GM23338 (cell line): ENCODE data around the gene PXDN. TPM values are rescaled to one million over a fixed set of nuclear protein-coding genes. Genes with fewer than 3 reads are reported as not detected.

Source experiments
- ATAC-seq: fragments of 200-7000 bp; cut with Tn5 transposase; 3 replicates; pipeline ENCODE4 v1.9.1; 2020
- DNase-seq: peaks from one replicate; pipeline ENCODE4 v3.0.0-alpha.2; 2015; ENCODE audit warnings: low spot score
- H2AFZ ChIP-seq: fragments of 200-600 bp; sonication (generic); 2 replicates; pipeline ENCODE4 v1.8.0; 2016; ENCODE audit warnings: antibody characterized with exemption, mild to moderate bottlenecking, moderate library complexity
- H3F3A ChIP-seq: fragments of 200-600 bp; sonication (generic); replicated peaks from 2 replicates; pipeline ENCODE4 v1.8.0; 2017; ENCODE audit warnings: antibody characterized with exemption, mixed run types, low read depth
- H3K27ac ChIP-seq: fragments of 200-600 bp; sonication (generic); 2 replicates; pipeline ENCODE4 v1.6.1; 2016; ENCODE audit warnings: low read depth
- H3K27me3 ChIP-seq: fragments of 200-600 bp; sonication (generic); 2 replicates; pipeline ENCODE4 v1.8.0; 2016; ENCODE audit warnings: mild to moderate bottlenecking, mixed run types, moderate library complexity; ENCODE audit not compliant: insufficient read depth
- H3K36me3 ChIP-seq: fragments of 200-600 bp; sonication (generic); 2 replicates; pipeline ENCODE4 v1.8.0; 2016; ENCODE audit warnings: mild to moderate bottlenecking; ENCODE audit not compliant: insufficient read depth
- H3K4me1 ChIP-seq: fragments of 200-600 bp; sonication (generic); 2 replicates; pipeline ENCODE4 v1.8.0; 2016; ENCODE audit warnings: mild to moderate bottlenecking, moderate library complexity; ENCODE audit not compliant: insufficient read depth
- H3K4me2 ChIP-seq: fragments of 200-600 bp; sonication (generic); 2 replicates; pipeline ENCODE4 v1.7.1; 2017; ENCODE audit warnings: mixed run types
- H3K4me3 ChIP-seq: fragments of 200-600 bp; sonication (generic); 2 replicates; pipeline ENCODE4 v1.6.1; 2016; ENCODE audit warnings: mixed run types
- H3K79me2 ChIP-seq: fragments of 200-600 bp; sonication (generic); replicated peaks from 2 replicates; pipeline ENCODE4 v1.8.0; 2017; ENCODE audit warnings: mild to moderate bottlenecking; ENCODE audit not compliant: insufficient read depth
- H3K9me2 ChIP-seq: fragments of 200-600 bp; sonication (generic); 2 replicates; pipeline ENCODE4 v1.8.0; 2017; ENCODE audit not compliant: insufficient read depth
- H4K20me1 ChIP-seq: fragments of 200-600 bp; sonication (generic); replicated peaks from 2 replicates; pipeline ENCODE4 v1.8.0; 2017; ENCODE audit warnings: mild to moderate bottlenecking; ENCODE audit not compliant: insufficient read depth
- H3K27ac Mint-ChIP-seq: 2 replicates; pipeline ENCODE4 v1.8.0; 2020; ENCODE audit warnings: inconsistent platforms, mild to moderate bottlenecking, moderate library complexity, mixed read lengths
- H3K27me3 Mint-ChIP-seq: 3 replicates; pipeline ENCODE4 v1.8.0; 2022; ENCODE audit warnings: low read depth, mild to moderate bottlenecking, moderate library complexity, mixed read lengths, inconsistent platforms; ENCODE audit not compliant: insufficient read depth, poor library complexity
- H3K36me3 Mint-ChIP-seq: 3 replicates; pipeline ENCODE4 v1.8.0; 2021; ENCODE audit warnings: low read depth, mild to moderate bottlenecking, inconsistent platforms, moderate library complexity, mixed read lengths
- H3K4me1 Mint-ChIP-seq: 3 replicates; pipeline ENCODE4 v1.8.0; 2020; ENCODE audit warnings: mild to moderate bottlenecking, inconsistent platforms, mixed read lengths
- H3K4me3 Mint-ChIP-seq: 3 replicates; pipeline ENCODE4 v1.8.0; 2021; ENCODE audit warnings: moderate library complexity, mild to moderate bottlenecking, inconsistent platforms, mixed read lengths
- H3K9me3 Mint-ChIP-seq: 3 replicates; pipeline ENCODE4 v1.8.0; 2020; ENCODE audit warnings: moderate library complexity, mild to moderate bottlenecking, inconsistent platforms, mixed read lengths
- ETS1 ChIP-seq: IDR thresholded peaks from 2 replicates; pipeline ENCODE4 v1.6.1; 2016; ENCODE audit warnings: antibody characterized with exemption
- EZH2phosphoT487 ChIP-seq: fragments of 200-600 bp; sonication (generic); IDR thresholded peaks from one replicate; pipeline ENCODE4 v1.8.1; 2018; ENCODE audit warnings: antibody characterized with exemption; ENCODE audit not compliant: unreplicated experiment
- JUNB ChIP-seq: IDR thresholded peaks from one replicate; pipeline ENCODE4 v1.6.1; 2016; ENCODE audit warnings: antibody characterized with exemption; ENCODE audit not compliant: unreplicated experiment
- STAT1 ChIP-seq: IDR thresholded peaks from one replicate; pipeline ENCODE4 v1.6.1; 2016; ENCODE audit warnings: antibody characterized with exemption; ENCODE audit not compliant: unreplicated experiment
- ZNF114 ChIP-seq: fragments of 250-450 bp; sonication (Bioruptor Pico); IDR thresholded peaks from 2 replicates; pipeline ENCODE4 v1.5.0; 2020; ENCODE audit warnings: mild to moderate bottlenecking, moderate library complexity
- polyA plus RNA-seq: library from polyadenylated mRNA; unstranded; fragments of >200 nt; fragmentation: Nextera tagmentation; extraction: Ambion mirVana; gene quantifications from 2 replicates; pipeline ENCODE4 v1.2.1, GENCODE V29; 2016
- total RNA-seq: library from RNA; depleted of rRNA; stranded (reverse); fragments of >200 nt; shearing (Covaris generic); gene quantifications from 2 replicates; pipeline ENCODE4 v1.2.3, GENCODE V29; 2014
- TF ChIP-seq, protein P1 (sequence below), 2 experiments: fragments of 200-600 bp in 1 of 2; sonication (generic) in 1 of 2; conservative IDR thresholded peaks; 2 replicates each; pipeline versions ENCODE4 v1.5.1 to v1.6.1; 2016 to 2017; ENCODE audit warnings: antibody characterized with exemption in 2 of 2, low read depth in 2 of 2, mild to moderate bottlenecking in 2 of 2, moderate library complexity in 1 of 2
- TF ChIP-seq, protein P2 (sequence below): IDR thresholded peaks from one replicate; pipeline ENCODE4 v1.6.1; 2018; ENCODE audit warnings: antibody characterized with exemption; ENCODE audit not compliant: unreplicated experiment
- TF ChIP-seq, protein P3 (sequence below): fragments of 250-450 bp; sonication (Bioruptor Pico); IDR thresholded peaks from 2 replicates; pipeline ENCODE4 v1.5.0; 2020; ENCODE audit warnings: mild to moderate bottlenecking, moderate library complexity

The PXDN gene
- total and polyA plus RNA-seq, 2 experiments from 2014 or later: 42.2 to 225 TPM

- TF ChIP-seq, protein P1, sequence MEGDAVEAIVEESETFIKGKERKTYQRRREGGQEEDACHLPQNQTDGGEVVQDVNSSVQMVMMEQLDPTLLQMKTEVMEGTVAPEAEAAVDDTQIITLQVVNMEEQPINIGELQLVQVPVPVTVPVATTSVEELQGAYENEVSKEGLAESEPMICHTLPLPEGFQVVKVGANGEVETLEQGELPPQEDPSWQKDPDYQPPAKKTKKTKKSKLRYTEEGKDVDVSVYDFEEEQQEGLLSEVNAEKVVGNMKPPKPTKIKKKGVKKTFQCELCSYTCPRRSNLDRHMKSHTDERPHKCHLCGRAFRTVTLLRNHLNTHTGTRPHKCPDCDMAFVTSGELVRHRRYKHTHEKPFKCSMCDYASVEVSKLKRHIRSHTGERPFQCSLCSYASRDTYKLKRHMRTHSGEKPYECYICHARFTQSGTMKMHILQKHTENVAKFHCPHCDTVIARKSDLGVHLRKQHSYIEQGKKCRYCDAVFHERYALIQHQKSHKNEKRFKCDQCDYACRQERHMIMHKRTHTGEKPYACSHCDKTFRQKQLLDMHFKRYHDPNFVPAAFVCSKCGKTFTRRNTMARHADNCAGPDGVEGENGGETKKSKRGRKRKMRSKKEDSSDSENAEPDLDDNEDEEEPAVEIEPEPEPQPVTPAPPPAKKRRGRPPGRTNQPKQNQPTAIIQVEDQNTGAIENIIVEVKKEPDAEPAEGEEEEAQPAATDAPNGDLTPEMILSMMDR (conservative IDR thresholded peaks at IDR 0.05; ENCODE audit: low read depth in 2 of 2): no peak
- no peak for TF ChIP-seq EZH2phosphoT487
- TF ChIP-seq ETS1: no peak
- no peak for TF ChIP-seq ZNF114 (CRISPR knock-in tag)
These were observed 84.3 kb downstream of the PXDN start (continued) for GRCh38 chr2:1659951-1660565.

DNA sequence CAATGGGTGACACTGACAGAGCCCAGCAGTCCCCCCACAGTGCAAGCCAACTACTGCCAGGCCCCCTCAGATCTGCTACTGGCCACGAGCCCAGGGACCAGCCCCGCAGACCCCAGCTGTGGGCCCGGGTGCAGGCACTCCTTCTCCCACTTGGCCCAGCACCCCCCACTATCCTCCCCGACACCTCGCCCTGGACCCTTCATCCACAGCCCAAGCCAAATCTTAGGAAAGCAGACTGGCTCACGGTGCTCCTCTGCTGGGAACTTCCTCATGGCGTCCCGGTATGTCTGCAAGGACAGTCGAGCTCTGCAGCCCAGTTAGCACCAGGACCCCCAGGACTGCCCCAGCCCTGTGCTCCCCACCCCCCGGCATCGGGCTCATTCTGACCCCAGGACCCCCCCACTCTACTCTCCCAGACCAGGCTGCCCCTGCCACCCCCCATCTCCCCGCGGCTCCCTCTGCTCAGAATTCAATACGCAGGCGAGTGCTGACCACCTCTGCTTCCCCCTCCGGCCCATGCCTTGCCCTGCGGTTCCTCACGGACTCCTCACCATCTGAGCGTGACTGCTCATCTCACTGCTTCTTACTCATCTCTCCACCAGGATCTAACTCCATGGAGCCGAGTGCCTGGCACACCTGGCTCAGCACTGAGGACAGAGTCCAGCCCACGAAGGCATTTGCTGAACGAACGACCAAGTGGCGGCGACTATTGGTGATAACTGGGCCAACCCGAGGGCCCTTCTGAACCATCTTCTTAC, 85.7 kb downstream of the PXDN start:
- Histone ChIP-seq H3K9me2 (no peaks in the 10 kb centered on the region), H3K27ac (no peak overlapping the region), H3K79me2 (no peaks in the 10 kb centered on the region; the same call in 1 of the 2 replicates), H2AFZ (no peak overlapping the region), H3F3A (no peaks in the 10 kb centered on the region), H3K4me3 (no peak overlapping the region), H3K4me1 (no peaks in the 10 kb centered on the region), H4K20me1 (peaks cover 4% of the 10 kb centered on the region), H3K4me2 (no peak overlapping the region), H3K27me3 (no peaks in the 10 kb centered on the region), H3K36me3 (peaks cover 31% of the 10 kb centered on the region)
- H3K4me3 Mint-ChIP-seq: no peak overlapping the region
- H3K27me3 Mint-ChIP-seq: peaks cover 4% of the 10 kb centered on the region
- H3K27ac Mint-ChIP-seq: peak overlapping the region; percentile 22; the same call in 1 of the 2 replicates
- peaks cover 42% of the 10 kb centered on the region for H3K36me3 Mint-ChIP-seq
- ATAC-seq: no peak
- no peaks in the 10 kb centered on the region for H3K9me3 Mint-ChIP-seq
- no peak for DNase-seq
- H3K4me1 Mint-ChIP-seq: peaks cover 15% of the 10 kb centered on the region
- TF ChIP-seq, protein P2, sequence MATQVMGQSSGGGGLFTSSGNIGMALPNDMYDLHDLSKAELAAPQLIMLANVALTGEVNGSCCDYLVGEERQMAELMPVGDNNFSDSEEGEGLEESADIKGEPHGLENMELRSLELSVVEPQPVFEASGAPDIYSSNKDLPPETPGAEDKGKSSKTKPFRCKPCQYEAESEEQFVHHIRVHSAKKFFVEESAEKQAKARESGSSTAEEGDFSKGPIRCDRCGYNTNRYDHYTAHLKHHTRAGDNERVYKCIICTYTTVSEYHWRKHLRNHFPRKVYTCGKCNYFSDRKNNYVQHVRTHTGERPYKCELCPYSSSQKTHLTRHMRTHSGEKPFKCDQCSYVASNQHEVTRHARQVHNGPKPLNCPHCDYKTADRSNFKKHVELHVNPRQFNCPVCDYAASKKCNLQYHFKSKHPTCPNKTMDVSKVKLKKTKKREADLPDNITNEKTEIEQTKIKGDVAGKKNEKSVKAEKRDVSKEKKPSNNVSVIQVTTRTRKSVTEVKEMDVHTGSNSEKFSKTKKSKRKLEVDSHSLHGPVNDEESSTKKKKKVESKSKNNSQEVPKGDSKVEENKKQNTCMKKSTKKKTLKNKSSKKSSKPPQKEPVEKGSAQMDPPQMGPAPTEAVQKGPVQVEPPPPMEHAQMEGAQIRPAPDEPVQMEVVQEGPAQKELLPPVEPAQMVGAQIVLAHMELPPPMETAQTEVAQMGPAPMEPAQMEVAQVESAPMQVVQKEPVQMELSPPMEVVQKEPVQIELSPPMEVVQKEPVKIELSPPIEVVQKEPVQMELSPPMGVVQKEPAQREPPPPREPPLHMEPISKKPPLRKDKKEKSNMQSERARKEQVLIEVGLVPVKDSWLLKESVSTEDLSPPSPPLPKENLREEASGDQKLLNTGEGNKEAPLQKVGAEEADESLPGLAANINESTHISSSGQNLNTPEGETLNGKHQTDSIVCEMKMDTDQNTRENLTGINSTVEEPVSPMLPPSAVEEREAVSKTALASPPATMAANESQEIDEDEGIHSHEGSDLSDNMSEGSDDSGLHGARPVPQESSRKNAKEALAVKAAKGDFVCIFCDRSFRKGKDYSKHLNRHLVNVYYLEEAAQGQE: no peak
- no peak for TF ChIP-seq JUNB
- TF ChIP-seq, protein P3, sequence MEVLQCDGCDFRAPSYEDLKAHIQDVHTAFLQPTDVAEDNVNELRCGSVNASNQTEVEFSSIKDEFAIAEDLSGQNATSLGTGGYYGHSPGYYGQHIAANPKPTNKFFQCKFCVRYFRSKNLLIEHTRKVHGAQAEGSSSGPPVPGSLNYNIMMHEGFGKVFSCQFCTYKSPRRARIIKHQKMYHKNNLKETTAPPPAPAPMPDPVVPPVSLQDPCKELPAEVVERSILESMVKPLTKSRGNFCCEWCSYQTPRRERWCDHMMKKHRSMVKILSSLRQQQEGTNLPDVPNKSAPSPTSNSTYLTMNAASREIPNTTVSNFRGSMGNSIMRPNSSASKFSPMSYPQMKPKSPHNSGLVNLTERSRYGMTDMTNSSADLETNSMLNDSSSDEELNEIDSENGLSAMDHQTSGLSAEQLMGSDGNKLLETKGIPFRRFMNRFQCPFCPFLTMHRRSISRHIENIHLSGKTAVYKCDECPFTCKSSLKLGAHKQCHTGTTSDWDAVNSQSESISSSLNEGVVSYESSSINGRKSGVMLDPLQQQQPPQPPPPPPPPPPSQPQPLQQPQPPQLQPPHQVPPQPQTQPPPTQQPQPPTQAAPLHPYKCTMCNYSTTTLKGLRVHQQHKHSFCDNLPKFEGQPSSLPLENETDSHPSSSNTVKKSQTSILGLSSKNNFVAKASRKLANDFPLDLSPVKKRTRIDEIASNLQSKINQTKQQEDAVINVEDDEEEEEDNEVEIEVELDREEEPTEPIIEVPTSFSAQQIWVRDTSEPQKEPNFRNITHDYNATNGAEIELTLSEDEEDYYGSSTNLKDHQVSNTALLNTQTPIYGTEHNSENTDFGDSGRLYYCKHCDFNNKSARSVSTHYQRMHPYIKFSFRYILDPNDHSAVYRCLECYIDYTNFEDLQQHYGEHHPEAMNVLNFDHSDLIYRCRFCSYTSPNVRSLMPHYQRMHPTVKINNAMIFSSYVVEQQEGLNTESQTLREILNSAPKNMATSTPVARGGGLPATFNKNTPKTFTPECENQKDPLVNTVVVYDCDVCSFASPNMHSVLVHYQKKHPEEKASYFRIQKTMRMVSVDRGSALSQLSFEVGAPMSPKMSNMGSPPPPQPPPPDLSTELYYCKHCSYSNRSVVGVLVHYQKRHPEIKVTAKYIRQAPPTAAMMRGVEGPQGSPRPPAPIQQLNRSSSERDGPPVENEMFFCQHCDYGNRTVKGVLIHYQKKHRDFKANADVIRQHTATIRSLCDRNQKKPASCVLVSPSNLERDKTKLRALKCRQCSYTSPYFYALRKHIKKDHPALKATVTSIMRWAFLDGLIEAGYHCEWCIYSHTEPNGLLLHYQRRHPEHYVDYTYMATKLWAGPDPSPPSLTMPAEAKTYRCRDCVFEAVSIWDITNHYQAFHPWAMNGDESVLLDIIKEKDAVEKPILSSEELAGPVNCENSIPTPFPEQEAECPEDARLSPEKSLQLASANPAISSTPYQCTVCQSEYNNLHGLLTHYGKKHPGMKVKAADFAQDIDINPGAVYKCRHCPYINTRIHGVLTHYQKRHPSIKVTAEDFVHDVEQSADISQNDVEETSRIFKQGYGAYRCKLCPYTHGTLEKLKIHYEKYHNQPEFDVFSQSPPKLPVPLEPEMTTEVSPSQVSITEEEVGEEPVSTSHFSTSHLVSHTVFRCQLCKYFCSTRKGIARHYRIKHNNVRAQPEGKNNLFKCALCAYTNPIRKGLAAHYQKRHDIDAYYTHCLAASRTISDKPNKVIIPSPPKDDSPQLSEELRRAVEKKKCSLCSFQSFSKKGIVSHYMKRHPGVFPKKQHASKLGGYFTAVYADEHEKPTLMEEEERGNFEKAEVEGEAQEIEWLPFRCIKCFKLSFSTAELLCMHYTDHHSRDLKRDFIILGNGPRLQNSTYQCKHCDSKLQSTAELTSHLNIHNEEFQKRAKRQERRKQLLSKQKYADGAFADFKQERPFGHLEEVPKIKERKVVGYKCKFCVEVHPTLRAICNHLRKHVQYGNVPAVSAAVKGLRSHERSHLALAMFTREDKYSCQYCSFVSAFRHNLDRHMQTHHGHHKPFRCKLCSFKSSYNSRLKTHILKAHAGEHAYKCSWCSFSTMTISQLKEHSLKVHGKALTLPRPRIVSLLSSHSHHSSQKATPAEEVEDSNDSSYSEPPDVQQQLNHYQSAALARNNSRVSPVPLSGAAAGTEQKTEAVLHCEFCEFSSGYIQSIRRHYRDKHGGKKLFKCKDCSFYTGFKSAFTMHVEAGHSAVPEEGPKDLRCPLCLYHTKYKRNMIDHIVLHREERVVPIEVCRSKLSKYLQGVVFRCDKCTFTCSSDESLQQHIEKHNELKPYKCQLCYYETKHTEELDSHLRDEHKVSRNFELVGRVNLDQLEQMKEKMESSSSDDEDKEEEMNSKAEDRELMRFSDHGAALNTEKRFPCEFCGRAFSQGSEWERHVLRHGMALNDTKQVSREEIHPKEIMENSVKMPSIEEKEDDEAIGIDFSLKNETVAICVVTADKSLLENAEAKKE: no peak
- TF ChIP-seq STAT1: no peak
